ENCODE measurements around the gene DGKB.

DNA sequence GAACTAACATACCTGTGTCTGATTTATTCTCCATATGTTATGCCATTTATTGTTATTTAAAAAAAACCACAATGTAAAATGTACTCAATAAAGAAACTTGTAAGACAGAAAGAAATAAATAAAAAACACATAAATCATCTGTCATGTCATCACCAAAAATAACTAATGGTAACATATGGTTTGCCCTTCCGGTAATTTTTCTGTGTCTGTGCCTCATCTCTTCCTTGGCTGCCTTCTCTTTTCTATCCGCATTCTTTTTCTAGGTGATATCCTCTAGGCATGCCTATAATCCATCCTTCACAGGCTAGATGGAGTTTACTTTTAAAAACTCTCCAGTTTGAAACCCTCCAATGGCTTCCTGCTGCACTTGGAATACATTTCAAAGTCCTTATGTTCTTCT, 609.1 kb downstream of the DGKB start:
- TF ChIP-seq, protein P1, sequence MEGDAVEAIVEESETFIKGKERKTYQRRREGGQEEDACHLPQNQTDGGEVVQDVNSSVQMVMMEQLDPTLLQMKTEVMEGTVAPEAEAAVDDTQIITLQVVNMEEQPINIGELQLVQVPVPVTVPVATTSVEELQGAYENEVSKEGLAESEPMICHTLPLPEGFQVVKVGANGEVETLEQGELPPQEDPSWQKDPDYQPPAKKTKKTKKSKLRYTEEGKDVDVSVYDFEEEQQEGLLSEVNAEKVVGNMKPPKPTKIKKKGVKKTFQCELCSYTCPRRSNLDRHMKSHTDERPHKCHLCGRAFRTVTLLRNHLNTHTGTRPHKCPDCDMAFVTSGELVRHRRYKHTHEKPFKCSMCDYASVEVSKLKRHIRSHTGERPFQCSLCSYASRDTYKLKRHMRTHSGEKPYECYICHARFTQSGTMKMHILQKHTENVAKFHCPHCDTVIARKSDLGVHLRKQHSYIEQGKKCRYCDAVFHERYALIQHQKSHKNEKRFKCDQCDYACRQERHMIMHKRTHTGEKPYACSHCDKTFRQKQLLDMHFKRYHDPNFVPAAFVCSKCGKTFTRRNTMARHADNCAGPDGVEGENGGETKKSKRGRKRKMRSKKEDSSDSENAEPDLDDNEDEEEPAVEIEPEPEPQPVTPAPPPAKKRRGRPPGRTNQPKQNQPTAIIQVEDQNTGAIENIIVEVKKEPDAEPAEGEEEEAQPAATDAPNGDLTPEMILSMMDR (IDR thresholded peaks at IDR 0.05; ENCODE audit: insufficient read depth, low read length): no peak
- TF ChIP-seq POLR2AphosphoS5 (IDR thresholded peaks at IDR 0.05; ENCODE audit: low read depth) (no peak), GABPA (IDR thresholded peaks at IDR 0.05; ENCODE audit: low read depth) (no peak)
